ENCODE data around the gene CNOT3.
"Not testable (repeated sequence)": the region's sequence is repeated elsewhere in the genome, so short reads cannot be mapped to it uniquely, and the experiment has no call there.

The CNOT3 gene

DNA sequence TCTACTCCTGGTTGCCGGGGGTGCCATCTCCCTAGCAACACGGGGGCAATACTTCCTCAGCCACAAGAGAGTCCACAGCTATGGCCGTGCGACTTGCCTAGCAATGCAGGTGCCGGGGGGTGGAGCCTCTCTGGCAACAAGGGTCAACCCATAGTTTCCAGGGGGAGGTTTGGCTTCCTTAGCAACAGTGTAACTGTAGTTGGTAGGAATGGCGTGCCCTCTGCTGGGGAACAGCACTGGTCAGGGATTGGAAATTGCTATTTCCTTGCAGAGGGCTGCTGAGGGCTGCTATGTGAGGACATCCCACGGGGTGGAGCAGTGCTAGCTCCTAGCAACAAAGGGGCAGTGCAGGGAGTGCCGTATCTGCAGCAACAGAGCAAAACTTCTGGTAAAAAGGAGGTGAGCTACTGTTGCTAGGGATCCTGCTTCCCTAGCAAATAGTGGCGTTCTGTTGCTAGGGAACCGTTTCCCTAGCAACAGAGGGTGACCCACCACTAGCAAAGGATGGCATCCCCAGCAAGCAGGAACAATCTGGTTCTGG is 42.4 kb downstream of the CNOT3 start (continued):
- TF ChIP-seq, protein P1, sequence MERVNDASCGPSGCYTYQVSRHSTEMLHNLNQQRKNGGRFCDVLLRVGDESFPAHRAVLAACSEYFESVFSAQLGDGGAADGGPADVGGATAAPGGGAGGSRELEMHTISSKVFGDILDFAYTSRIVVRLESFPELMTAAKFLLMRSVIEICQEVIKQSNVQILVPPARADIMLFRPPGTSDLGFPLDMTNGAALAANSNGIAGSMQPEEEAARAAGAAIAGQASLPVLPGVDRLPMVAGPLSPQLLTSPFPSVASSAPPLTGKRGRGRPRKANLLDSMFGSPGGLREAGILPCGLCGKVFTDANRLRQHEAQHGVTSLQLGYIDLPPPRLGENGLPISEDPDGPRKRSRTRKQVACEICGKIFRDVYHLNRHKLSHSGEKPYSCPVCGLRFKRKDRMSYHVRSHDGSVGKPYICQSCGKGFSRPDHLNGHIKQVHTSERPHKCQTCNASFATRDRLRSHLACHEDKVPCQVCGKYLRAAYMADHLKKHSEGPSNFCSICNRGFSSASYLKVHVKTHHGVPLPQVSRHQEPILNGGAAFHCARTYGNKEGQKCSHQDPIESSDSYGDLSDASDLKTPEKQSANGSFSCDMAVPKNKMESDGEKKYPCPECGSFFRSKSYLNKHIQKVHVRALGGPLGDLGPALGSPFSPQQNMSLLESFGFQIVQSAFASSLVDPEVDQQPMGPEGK (CRISPR knock-in tag; IDR thresholded peaks at IDR 0.05; ENCODE audit: borderline replicate concordance): no peak
- no peak for TF ChIP-seq PPARA (CRISPR knock-in tag; IDR thresholded peaks at IDR 0.05; ENCODE audit: borderline replicate concordance)
- TF ChIP-seq ARNTL (CRISPR knock-in tag; IDR thresholded peaks at IDR 0.05; ENCODE audit: borderline replicate concordance, low read depth): no peak
- TF ChIP-seq, protein P2, sequence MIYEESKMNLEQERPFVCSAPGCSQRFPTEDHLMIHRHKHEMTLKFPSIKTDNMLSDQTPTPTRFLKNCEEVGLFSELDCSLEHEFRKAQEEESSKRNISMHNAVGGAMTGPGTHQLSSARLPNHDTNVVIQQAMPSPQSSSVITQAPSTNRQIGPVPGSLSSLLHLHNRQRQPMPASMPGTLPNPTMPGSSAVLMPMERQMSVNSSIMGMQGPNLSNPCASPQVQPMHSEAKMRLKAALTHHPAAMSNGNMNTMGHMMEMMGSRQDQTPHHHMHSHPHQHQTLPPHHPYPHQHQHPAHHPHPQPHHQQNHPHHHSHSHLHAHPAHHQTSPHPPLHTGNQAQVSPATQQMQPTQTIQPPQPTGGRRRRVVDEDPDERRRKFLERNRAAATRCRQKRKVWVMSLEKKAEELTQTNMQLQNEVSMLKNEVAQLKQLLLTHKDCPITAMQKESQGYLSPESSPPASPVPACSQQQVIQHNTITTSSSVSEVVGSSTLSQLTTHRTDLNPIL (CRISPR knock-in tag; IDR thresholded peaks at IDR 0.05; ENCODE audit: low read depth): no peak
- TF ChIP-seq ZFP3 (CRISPR knock-in tag; IDR thresholded peaks at IDR 0.05): no peak
- no peak for TF ChIP-seq ZNF70 (CRISPR knock-in tag; IDR thresholded peaks at IDR 0.05)
- TF ChIP-seq ZC3H10 (CRISPR knock-in tag; IDR thresholded peaks at IDR 0.05): no peak

DNA sequence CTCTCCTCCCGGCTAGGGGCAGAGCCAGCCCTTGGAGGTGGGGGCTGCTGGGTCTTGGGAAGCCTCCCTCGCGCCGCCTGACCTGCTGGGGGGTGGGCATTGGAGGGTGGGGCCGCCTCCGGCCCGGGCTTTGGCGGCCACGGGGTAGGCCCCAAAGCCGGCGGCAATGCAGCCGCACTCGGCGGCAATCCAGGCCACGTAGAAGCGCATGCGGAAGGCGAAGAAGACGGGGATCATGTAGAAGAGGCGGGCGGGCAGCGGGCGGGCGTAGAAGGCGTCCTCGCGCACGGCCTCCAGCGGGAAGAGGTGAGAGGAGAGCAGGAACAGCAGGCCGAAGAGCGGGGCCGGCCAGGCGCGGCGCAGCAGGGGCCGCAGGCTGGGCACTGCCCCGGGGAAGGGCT is 43.1 kb downstream of the CNOT3 start:
- no peak for TF ChIP-seq RARB (CRISPR knock-in tag; IDR thresholded peaks at IDR 0.05)
- TF ChIP-seq CSDC2 (CRISPR knock-in tag; IDR thresholded peaks at IDR 0.05): no peak
- TF ChIP-seq, protein P3, sequence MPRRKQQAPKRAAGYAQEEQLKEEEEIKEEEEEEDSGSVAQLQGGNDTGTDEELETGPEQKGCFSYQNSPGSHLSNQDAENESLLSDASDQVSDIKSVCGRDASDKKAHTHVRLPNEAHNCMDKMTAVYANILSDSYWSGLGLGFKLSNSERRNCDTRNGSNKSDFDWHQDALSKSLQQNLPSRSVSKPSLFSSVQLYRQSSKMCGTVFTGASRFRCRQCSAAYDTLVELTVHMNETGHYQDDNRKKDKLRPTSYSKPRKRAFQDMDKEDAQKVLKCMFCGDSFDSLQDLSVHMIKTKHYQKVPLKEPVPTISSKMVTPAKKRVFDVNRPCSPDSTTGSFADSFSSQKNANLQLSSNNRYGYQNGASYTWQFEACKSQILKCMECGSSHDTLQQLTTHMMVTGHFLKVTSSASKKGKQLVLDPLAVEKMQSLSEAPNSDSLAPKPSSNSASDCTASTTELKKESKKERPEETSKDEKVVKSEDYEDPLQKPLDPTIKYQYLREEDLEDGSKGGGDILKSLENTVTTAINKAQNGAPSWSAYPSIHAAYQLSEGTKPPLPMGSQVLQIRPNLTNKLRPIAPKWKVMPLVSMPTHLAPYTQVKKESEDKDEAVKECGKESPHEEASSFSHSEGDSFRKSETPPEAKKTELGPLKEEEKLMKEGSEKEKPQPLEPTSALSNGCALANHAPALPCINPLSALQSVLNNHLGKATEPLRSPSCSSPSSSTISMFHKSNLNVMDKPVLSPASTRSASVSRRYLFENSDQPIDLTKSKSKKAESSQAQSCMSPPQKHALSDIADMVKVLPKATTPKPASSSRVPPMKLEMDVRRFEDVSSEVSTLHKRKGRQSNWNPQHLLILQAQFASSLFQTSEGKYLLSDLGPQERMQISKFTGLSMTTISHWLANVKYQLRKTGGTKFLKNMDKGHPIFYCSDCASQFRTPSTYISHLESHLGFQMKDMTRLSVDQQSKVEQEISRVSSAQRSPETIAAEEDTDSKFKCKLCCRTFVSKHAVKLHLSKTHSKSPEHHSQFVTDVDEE (CRISPR knock-in tag; IDR thresholded peaks at IDR 0.05): no peak
- no peak for TF ChIP-seq PPARA (CRISPR knock-in tag; IDR thresholded peaks at IDR 0.05; ENCODE audit: borderline replicate concordance)
- ATAC-seq: no peak

DNA sequence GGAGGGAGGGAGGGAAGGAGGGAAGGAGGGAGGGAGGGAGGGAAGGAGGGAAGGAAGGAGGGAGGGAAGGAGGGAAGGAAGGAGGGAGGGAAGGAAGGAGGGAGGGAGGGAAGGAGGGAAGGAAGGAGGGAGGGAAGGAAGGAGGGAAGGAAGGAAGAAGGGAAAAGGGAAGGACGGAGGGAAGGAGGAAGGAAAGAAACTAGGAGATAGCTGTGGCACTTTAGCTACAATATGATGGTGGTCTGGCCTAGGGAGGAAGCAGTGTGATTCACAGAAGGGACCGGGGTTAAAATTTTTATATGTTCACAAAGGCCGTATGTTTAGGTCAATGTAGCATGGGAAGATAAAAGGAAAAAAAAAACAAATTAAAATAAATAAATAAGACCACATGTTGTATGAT is 44.3 kb downstream of the CNOT3 start:
- ATAC-seq: not testable (repeated sequence)

DNA sequence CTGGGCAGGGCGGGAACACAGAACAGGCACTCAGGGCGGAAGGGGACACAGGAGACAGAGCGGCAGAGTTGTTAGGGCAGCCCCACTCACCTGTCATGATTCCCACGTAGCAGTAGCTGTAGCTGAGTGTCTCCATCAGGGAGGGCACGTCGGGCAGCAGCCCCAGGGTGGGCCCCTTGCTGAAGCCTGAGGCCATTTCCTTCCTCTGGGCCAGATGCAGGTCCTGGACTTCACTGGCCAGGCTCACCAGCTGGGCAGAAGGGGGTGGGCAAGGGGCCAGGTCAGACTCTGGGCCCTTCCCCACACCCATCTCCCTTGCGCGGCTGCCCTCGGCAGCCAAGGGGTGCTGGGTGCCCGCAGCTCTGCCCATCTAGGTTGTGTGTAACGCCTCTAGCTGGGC is 45.9 kb downstream of the CNOT3 start:
- no peak for ATAC-seq
- no peak for TF ChIP-seq ISL1 (CRISPR knock-in tag; IDR thresholded peaks at IDR 0.05)
- TF ChIP-seq OSR1 (CRISPR knock-in tag; IDR thresholded peaks at IDR 0.05): no peak
- TF ChIP-seq ZFP3 (CRISPR knock-in tag; IDR thresholded peaks at IDR 0.05): no peak
- TF ChIP-seq ZC3H10 (CRISPR knock-in tag; IDR thresholded peaks at IDR 0.05): no peak
- no peak for TF ChIP-seq PPARA (CRISPR knock-in tag; IDR thresholded peaks at IDR 0.05; ENCODE audit: borderline replicate concordance)
- TF ChIP-seq ZNF8 (CRISPR knock-in tag; IDR thresholded peaks at IDR 0.05): no peak
- TF ChIP-seq, protein P4, sequence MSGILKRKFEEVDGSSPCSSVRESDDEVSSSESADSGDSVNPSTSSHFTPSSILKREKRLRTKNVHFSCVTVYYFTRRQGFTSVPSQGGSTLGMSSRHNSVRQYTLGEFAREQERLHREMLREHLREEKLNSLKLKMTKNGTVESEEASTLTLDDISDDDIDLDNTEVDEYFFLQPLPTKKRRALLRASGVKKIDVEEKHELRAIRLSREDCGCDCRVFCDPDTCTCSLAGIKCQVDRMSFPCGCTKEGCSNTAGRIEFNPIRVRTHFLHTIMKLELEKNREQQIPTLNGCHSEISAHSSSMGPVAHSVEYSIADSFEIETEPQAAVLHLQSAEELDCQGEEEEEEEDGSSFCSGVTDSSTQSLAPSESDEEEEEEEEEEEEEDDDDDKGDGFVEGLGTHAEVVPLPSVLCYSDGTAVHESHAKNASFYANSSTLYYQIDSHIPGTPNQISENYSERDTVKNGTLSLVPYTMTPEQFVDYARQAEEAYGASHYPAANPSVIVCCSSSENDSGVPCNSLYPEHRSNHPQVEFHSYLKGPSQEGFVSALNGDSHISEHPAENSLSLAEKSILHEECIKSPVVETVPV (CRISPR knock-in tag; IDR thresholded peaks at IDR 0.05): no peak
- no peak for TF ChIP-seq SNAI2 (CRISPR knock-in tag; IDR thresholded peaks at IDR 0.05)
- TF ChIP-seq ZNF70 (CRISPR knock-in tag; IDR thresholded peaks at IDR 0.05): no peak
- TF ChIP-seq, protein P3 (CRISPR knock-in tag; IDR thresholded peaks at IDR 0.05): no peak
- TF ChIP-seq ZNF565 (CRISPR knock-in tag; conservative IDR thresholded peaks at IDR 0.05; ENCODE audit: low read depth): no peak
- TF ChIP-seq GLIS3 (CRISPR knock-in tag; IDR thresholded peaks at IDR 0.05): no peak

Data from SK-N-SH treated with all-trans-retinoic acid at 6 μM for 48 hours (cell line).